ENCODE results near the gene TRIM71.

TRIM71 gene

GRCh38 chr3:32869513-32870047 lies 51.8 kb downstream of the TRIM71 start:
- no peak for DNase-seq

- no peak for DNase-seq
Observed at GRCh38 chr3:32870373-32871095, 52.7 kb downstream of the TRIM71 start.

- no peak for DNase-seq
Observed at GRCh38 chr3:32871273-32871672, 53.5 kb downstream of the TRIM71 start.

- peak; percentile 51 for DNase-seq
Observed at GRCh38 chr3:32872487-32873382, 54.9 kb downstream of the TRIM71 start.

GRCh38 chr3:32873531-32874130 lies 55.8 kb downstream of the TRIM71 start:
- no peak for DNase-seq

GRCh38 chr3:32876920-32877319 lies 59.1 kb downstream of the TRIM71 start:
- no peak for DNase-seq

GRCh38 chr3:32877598-32877997 lies 59.8 kb downstream of the TRIM71 start:
- no peak for DNase-seq

- DNase-seq = peak; percentile 8
Observed at GRCh38 chr3:32880225-32880624, 62.4 kb downstream of the TRIM71 start.

GRCh38 chr3:32881624-32882023 lies 63.8 kb downstream of the TRIM71 start:
- DNase-seq = no peak

GRCh38 chr3:32882189-32882588 lies 64.4 kb downstream of the TRIM71 start:
- DNase-seq = no peak

GRCh38 chr3:32882603-32883025 lies 64.8 kb downstream of the TRIM71 start:
- no peak for DNase-seq

GRCh38 chr3:32883817-32884216 lies 66.0 kb downstream of the TRIM71 start:
- DNase-seq = no peak

- DNase-seq = no peak
Observed at GRCh38 chr3:32884591-32884990, 66.8 kb downstream of the TRIM71 start.

- no peak for DNase-seq
Observed at GRCh38 chr3:32885283-32885901, 67.6 kb downstream of the TRIM71 start.

GRCh38 chr3:32886296-32886695 lies 68.5 kb downstream of the TRIM71 start:
- DNase-seq = no peak

- DNase-seq = no peak
Observed at GRCh38 chr3:32886911-32887310, 69.1 kb downstream of the TRIM71 start.

GRCh38 chr3:32888739-32889138 lies 70.9 kb downstream of the TRIM71 start:
- DNase-seq = no peak

- DNase-seq = no peak
Observed at GRCh38 chr3:32890420-32891276, 72.9 kb downstream of the TRIM71 start.

- DNase-seq = no peak
Observed at GRCh38 chr3:32891365-32891764, 73.6 kb downstream of the TRIM71 start.

GRCh38 chr3:32892625-32893598 lies 75.1 kb downstream of the TRIM71 start:
- DNase-seq = no peak

GRCh38 chr3:32894977-32895376 lies 77.2 kb downstream of the TRIM71 start:
- no peak for DNase-seq
